Right ventricle myocardium inferior (tissue), 1 donor: Measurements from ENCODE around the gene OBSL1. TPM values are rescaled to one million over a fixed set of nuclear protein-coding genes. Genes with fewer than 3 reads are reported as not detected.
A peak's percentile ranks its signal among the peaks of the same experiment; 100 is the strongest.

ENCODE experiments used
- ATAC-seq: fragments of 200-7000 bp; cut with Tn5 transposase; one replicate; pipeline ENCODE4 v1.9.1; 2020; ENCODE audit warnings: mild to moderate bottlenecking, moderate library complexity
- DNase-seq: peaks from one replicate; pipeline ENCODE4 v3.0.0; 2021; ENCODE audit errors: missing footprints
- intact Hi-C: fragments of 100-400 bp; cut with DNase I; formaldehyde crosslinking; loops from one replicate; pipeline ENCODE4 v1.11.0; 2022
- total RNA-seq: library from RNA; stranded (reverse); fragmentation: NEBNext Ultra II Directional; extraction: Animal tissue kit (Norgen Biotek cat#: 25700); gene quantifications from one replicate; pipeline ENCODE4 v1.2.1, GENCODE V29; 2021
- donor health status: DM: no; HTN: yes; CAD: no; lungs with severe emphysema.

Gene OBSL1
- total RNA-seq, 1 donor from 2014 or later, result 158 TPM

DNA sequence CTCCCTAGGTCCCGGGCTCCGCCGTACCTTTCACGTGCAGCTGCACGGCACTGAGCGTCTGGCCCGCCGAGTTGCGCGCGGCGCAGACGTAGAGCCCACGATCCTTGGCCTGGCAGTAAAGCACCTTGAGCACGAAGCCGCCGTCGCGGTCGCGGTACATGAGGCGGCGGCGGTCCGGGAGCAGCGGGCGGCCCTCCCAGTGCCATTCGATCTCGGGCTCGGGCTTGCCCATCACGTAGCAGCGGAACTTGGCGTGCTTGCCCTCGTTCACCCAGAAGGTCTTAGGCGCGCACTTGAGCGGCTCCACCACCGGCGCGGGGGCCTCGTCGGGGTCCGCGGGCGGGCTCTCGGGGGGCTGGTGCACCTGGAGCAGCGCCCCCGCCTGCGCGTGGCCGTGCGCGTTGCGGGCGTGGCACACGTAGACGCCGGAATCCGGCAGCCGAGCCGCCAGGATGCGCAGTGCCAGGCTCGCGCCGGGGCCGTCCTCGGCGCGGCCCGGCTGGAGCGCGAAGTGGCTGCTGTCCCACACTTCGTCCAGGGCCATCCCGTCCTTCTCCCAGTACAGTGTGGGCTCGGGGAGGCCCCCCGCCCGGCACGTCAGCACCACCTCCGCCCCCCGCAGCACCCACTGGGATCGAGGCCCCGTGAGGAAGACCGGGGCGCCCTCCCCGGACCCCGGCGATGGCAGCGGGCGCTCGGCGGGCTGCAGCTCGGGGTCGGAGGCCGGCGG is 980 bp downstream of the OBSL1 start:
- ATAC-seq (peak; percentile 27), DNase-seq (peak; percentile 65)
- intact Hi-C loops, result loop anchor here (2.0 to 5.0 kb wide), 4 partner anchors 26 to 74 kb away; partner anchors contain the start of genes SLC4A3 and STK11IP

GRCh38 chr2:219569635-219570034 is 1.7 kb downstream of the OBSL1 start:
- intact Hi-C loops, result loop anchor here (2.0 to 5.0 kb wide), 4 partner anchors 27 to 75 kb away; partner anchors contain the start of genes SLC4A3 and STK11IP
- no peak for ATAC-seq

GRCh38 chr2:219569041-219569440 is 2.3 kb downstream of the OBSL1 start:
- ATAC-seq, result no peak
- intact Hi-C loops, result no loop called here

More at GRCh38 chr2:219569635-219570034, 1.7 kb downstream of the OBSL1 start:
- no peak for DNase-seq

DNA sequence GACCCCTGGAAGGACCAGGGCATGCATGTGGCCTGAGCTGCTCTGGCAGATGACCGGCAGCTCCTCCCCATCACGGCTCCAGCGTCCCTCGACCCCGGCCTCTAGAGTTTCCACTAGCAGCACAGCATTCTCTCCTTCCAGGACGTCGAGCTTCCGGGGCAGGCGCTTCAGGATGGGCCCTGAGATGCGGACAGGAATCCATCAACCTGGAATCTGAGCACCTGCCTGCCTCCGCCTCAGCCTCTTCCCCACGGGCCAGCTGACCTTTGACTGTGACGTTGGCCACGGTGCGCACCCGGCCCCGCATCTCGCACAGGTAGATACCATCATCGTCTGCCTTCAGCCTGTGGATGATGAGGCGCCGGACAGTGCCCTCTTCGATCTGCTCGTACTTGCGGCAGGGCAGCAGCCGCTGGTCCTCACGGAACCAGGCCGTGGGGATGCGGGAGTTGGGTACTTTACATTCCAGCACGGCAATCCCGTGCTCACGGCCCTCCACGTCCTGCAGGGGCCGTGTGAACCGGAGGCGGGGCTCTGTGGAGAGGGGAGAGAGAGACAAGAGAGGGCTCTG is 3.5 kb downstream of the OBSL1 start:
- DNase-seq, result no peak
- no peak for ATAC-seq
- intact Hi-C loops, result no loop called here

More at GRCh38 chr2:219569041-219569440, 2.3 kb downstream of the OBSL1 start:
- no peak for DNase-seq

- ATAC-seq (no peak), DNase-seq (peak; percentile 54)
- intact Hi-C loops, result no loop called here
These were observed 4.2 kb downstream of the OBSL1 start for GRCh38 chr2:219567131-219567530.

DNA sequence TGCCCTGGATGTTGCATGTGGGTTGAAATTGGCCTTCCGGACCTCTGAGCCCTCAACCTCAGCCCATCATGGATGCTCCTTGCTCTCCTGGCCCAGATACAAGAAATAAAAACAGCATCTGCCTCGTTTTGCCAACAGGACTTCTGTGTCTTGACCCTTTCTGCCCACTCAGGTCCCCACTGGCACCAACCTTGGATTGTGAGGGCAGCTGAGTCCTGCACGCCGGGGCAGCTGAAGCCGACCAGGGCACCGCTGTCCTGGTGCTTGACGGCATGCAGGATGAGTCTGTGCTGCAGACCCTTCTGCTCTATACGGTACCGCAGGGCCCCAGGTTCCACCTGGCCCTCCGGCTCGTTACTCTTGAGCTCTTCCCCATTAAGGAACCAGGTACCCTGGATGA is 4.7 kb downstream of the OBSL1 start:
- intact Hi-C loops, result no loop called here
- ATAC-seq, result no peak
- peak; percentile 59 for DNase-seq

DNA sequence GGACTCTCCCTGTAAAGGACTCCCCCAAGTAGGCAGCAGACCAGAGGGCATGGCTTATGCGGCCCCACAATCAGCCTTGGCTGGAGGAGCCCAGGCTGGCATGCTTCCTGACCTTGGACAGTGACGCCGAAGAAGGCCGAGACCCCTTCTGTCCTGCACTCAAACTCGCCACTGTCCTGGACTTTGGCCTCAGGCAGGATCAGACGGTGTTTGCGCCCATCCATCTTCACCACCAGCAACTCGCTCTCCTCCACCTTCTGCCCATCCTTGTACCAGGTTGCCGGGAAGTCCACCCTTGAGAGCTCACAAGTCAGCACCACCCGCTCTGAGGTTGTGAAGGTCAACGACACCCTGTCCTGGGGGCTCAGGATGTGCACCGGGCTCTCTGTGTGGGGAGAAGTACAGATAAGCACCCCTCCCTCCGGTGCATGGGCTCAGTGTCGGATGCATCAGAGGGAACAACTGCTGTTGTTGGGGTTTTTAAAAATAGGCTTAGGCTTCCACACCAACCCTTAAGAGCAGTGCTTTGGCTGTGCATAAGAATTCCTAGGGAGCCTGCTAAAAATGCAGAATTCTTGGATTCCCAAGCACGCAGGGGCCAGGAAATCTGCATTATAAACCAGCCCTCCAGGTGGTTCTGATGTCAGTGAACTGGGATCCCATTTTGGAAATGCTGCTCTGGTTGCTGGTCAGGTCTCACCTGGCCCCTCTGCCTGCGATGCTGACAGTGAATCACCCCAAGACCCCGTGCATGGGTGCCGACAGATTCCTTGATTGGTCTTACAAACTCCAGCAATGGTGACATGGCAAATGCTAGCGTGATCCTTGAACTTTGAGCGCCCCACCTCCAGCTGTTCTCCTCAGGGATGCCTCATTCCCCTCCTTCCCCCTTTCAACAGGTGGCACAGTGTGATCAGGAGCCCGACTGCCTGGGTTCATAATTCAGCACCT is 5.9 kb downstream of the OBSL1 start:
- ATAC-seq (no peak), DNase-seq (no peak)
- intact Hi-C loops, result no loop called here

DNA sequence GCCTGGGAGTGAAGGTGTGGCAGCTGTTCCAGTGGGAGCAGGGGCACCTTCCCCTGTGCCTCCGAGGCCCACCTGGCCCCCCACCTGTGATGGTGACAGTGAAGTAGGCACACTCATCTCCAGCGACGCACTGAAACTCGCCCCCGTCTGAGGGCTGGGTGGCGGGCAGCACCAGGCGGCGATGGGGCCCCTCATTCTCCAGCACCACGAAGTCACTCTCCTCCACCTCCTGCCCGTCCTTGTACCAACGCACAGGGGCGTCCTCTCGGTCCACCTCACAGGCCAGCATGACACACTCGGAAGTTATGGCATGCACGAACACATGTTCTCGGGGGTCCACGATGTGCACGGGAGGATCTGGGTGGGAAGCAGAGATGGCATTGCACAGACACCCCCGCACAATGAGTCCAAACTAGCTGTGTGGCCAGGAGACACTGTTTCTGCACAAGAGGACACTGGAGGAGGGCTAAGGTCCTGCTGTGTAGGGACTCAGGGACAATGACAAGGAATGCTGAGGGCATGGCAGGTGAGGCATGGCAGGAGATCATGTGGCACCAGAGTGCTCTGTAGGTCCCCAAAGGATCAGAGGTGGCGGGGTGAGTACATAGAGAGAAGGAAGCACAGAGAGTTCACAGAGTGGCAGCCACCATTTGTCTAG is 7.9 kb downstream of the OBSL1 start:
- DNase-seq (peak; percentile 57), ATAC-seq (no peak)
- intact Hi-C loops, result no loop called here

DNA sequence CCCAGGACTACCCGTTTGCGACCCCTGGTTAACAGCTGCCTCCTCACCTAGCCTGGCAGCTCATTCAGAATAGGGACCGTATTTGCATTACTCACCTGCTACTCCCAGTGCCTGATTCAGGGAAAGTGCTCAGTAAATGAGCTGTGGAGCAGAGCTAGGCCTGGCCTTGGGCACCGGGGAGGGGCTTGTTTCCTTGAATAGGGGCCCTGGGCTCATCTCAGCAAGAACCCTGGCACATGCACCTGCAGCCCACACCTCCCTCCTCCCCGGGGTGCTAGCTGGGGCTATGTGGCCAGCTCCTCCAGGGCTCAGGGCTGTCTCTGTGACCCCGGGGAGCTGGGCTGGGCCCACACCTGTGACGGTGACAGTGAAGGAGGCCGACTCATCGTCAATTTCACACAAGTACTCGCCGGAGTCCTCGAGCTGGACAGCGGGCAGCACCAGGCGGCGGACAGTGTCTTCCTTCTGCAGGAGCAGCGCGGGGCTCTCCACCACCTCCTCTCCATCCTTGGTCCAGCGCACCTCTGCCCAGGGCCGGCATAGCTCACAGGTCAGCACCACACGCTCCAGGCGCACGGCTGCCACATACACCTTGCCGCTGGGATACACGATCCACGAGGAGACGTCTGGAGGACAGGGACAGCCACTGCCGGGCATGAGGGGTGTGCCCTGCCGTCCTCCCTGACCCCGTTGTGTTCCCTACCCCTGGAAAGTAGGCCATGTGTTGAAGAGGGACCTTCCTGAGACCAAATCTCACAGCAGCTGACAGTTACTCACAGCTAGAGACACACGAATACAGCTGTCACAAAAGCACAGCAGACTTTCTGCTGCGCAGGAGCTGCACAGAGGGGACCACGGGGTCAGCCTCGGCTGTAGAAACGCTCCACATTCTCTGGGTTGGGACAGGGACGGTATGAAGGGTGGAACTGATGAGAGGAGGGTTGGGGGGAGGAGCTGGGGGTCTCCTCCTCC is 9.0 kb downstream of the OBSL1 start:
- intact Hi-C loops, result no loop called here
- DNase-seq (peak; percentile 61), ATAC-seq (no peak)

GRCh38 chr2:219561179-219562048 is 9.9 kb downstream of the OBSL1 start:
- ATAC-seq (peak; percentile 9), DNase-seq (peak; percentile 55)
- intact Hi-C loops, result no loop called here

DNA sequence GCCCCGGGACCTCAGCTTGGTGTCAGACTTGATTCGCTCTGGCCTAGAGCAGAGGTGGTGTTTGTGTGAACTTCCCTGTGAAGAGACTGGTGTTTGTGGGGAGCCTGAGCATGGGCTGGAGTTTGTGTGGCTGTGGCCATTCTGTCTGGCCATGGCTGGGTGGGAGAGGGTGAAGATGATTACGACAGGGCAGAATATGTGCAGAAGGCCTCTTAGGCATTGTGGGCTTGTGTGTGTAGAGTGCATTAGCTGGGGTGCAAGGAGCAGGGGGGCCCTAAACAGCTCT is 10.5 kb downstream of the OBSL1 start:
- ATAC-seq, result no peak
- intact Hi-C loops, result no loop called here

DNA sequence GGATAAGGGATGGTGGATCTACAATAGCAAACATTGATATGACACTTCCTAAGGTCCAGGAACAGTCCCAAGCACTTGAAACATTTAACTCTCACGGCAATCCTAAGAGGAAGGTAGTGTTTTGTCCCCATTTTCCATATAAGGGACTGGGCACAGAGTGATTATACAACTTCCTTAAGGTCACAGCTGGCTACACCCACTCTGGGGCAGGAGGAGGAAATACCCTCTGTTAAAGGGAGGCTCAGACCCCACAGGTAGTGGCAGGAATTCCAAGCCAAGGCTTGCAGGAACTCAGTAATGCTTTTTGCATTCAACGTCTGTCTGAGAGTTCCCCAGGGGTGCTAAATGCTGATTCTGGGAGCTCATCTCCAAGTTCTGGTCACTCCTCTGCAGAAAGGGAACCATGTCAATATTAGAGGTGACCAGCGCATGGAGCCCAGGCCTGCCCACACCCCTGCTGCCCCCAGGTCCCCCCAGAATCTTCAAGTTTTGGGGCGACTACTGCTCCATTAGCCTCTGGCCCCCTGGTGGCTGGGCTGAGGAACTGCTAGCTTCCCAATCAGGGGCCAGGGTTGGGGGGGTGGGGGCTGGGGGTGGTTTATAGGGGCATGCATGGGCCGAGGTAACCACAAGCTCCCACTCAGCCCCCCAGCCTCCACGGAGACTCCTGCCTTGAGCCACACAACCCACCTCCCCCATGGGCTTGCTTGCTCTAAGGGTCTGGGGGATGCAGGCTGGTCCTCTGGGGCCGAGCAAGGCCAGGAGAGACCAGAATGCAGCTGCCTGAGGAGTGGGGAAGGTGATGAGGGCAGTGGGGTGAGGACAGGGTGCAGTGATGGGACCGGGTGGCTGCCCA is 11.1 kb downstream of the OBSL1 start:
- DNase-seq, result peak; percentile 40
- peak; percentile 2 for ATAC-seq
- intact Hi-C loops, result no loop called here

More for the DNA sequence above, 10.5 kb downstream of the OBSL1 start:
- no peak for DNase-seq

DNA sequence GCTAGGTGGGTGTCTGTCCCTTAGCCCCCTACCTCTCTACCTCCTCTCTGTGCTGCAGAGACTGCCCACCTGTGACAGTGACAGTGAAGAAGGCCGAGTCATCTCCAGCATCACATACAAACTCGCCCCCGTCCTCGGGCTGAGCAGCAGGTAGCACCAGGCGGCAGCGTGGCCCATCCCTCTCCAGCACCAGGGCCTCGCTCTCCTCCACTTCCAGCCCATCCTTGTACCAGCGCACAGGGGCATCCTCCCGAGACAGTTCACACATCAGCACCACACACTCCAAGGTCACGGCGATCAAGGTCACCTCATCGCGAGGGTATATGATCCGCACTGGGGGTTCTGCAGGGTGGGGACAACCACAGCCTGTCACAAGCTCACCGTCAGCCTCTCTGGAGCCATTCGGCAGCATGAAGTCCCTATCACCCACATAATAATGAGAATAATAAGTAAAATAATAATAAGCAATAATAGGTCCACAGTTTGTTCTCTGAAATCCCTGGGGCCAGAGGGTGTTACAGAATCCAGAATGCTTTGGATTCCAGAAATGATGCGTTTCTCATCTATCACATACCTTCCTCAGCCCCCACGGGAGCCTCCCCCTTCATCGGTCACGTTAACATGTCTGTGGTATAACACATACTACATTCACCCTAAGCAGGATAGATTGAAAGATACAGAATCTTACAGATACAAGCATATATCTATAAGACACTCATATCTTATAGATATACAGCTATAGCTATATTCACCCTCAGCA is 12.0 kb downstream of the OBSL1 start:
- no peak for ATAC-seq
- intact Hi-C loops, result no loop called here
- no peak for DNase-seq

DNA sequence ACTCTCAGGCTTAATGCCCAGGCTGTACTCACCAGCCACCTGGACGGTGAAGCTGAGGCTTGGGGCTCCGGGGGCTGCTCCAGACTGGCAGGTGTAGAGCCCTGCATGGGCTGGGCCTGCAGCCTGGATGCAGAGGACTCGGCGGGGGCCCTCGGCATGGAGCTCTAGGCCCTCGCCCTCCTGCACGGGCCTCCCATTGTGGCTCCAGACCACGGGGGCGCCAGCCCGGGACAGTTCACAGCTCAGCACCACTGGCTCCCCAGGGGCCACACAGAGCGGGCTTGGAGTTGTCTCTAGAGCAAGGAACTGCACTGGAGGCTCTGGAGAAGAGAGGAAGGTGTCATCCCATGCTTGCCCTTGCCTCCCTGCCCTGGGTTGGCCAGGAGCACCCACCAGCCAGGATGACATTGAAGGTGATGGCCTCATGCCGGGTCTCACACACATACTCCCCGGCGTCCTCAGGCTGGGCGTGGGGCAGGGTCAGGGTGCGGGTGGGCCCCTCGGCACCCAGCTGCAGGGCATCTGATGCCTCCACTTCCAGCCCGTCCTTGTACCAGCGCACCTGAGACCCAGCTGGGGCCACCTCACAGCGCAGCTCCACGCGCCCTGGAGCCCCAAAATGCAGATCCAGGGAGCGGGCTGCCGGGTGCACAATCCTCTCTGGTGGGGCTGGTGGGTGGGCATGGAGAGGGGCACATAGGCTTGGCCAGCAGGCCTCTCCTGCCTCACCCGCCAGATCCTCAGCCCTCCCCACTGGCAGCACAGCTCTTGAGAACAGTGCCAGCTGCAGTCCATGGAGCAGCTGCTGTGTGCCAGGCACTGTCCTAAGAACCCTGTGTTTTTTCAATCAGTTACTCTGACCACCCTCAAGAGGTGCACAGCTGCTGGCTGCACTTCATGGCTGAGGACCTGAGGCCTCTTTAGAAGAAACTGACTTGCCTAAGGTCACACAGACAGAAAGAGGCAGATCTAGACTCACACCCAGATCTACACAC is 13.3 kb downstream of the OBSL1 start:
- ATAC-seq (no peak), DNase-seq (peak; percentile 61)
- intact Hi-C loops, result no loop called here
